Keratinocyte (primary cell): ENCODE measurements around the gene SMYD3. TPM values are rescaled to one million over a fixed set of nuclear protein-coding genes. Genes with fewer than 3 reads are reported as not detected.

Source experiments
- DNase-seq: peaks from one replicate; pipeline ENCODE4 v3.0.0-alpha.2; 2011; ENCODE audit warnings: low read depth, missing footprints, low spot score
- FAIRE-seq: peaks from 2 replicates; lab custom pipeline; 2011; peaks lifted over from hg19 to GRCh38; lab: Jason Lieb, UNC
- H2AFZ ChIP-seq: 2 replicates; pipeline ENCODE4 v1.6.0; 2012; ENCODE audit warnings: low read length, control low read depth, inconsistent platforms; ENCODE audit not compliant: control insufficient read depth
- H3K27ac ChIP-seq: 2 replicates; pipeline ENCODE4 v1.5.1; 2011; ENCODE audit warnings: low read length; ENCODE audit not compliant: control insufficient read depth, insufficient read depth
- H3K27me3 ChIP-seq: 3 replicates; pipeline ENCODE4 v1.6.0; 2011; ENCODE audit warnings: low read length; ENCODE audit not compliant: control insufficient read depth, insufficient read depth; ENCODE audit errors: extremely low read depth
- H3K36me3 ChIP-seq, 2 experiments: 2 replicates in 1 of 2; 3 replicates in 1 of 2; pipeline ENCODE4 v1.5.1; 2011; ENCODE audit warnings: low read length in 2 of 2, mild to moderate bottlenecking in 1 of 2; ENCODE audit not compliant: control insufficient read depth in 2 of 2, insufficient read depth in 2 of 2; ENCODE audit errors: extremely low read depth in 1 of 2
- H3K4me1 ChIP-seq: 3 replicates; pipeline ENCODE4 v1.5.1; 2011; ENCODE audit warnings: low read length; ENCODE audit not compliant: control insufficient read depth, insufficient read depth; ENCODE audit errors: extremely low read depth
- H3K4me2 ChIP-seq: 3 replicates; pipeline ENCODE4 v1.6.0; 2011; ENCODE audit warnings: low read depth, low read length; ENCODE audit not compliant: control insufficient read depth, insufficient read depth; ENCODE audit errors: extremely low read depth
- H3K4me3 ChIP-seq, 3 experiments: fragments of 200-600 bp in 1 of 3; sonication (generic) in 1 of 3; 2 replicates in 2 of 3; 3 replicates in 1 of 3; pipeline ENCODE4 v1.5.1; 2011 to 2016; ENCODE audit warnings: low read length in 3 of 3, mild to moderate bottlenecking in 3 of 3, control low read depth in 2 of 3, inconsistent platforms in 1 of 3, low read depth in 1 of 3, mixed read lengths in 1 of 3, mixed run types in 1 of 3, moderate library complexity in 1 of 3; ENCODE audit not compliant: control insufficient read depth in 2 of 3, insufficient read depth in 2 of 3; ENCODE audit errors: extremely low read depth in 1 of 3
- H3K79me2 ChIP-seq: 2 replicates; pipeline ENCODE4 v1.6.0; 2012; ENCODE audit warnings: low read length; ENCODE audit not compliant: control insufficient read depth, insufficient read depth
- H3K9ac ChIP-seq: 3 replicates; pipeline ENCODE4 v1.6.0; 2011; ENCODE audit warnings: low read length; ENCODE audit not compliant: control insufficient read depth, insufficient read depth; ENCODE audit errors: extremely low read depth
- H3K9me1 ChIP-seq: 3 replicates; pipeline ENCODE4 v1.6.0; 2011; ENCODE audit warnings: low read length; ENCODE audit not compliant: control insufficient read depth, insufficient read depth; ENCODE audit errors: extremely low read depth
- H3K9me3 ChIP-seq: 2 replicates; pipeline ENCODE4 v1.5.1; 2012; ENCODE audit warnings: low read depth, low read length; ENCODE audit not compliant: control insufficient read depth
- H4K20me1 ChIP-seq: 3 replicates; pipeline ENCODE4 v1.6.0; 2011; ENCODE audit warnings: low read length; ENCODE audit not compliant: control insufficient read depth, insufficient read depth; ENCODE audit errors: extremely low read depth
- EZH2 ChIP-seq: IDR thresholded peaks from one replicate; pipeline ENCODE4 v1.6.1; 2012; ENCODE audit warnings: inconsistent platforms, mild to moderate bottlenecking, low read length, moderate library complexity
- dilution Hi-C: fragments of 300-500 bp; cut with MboI; formaldehyde crosslinking; loops from one replicate; pipeline ENCODE4 v1.7.0; 2020; ENCODE audit warnings: low sequenced_read_pairs; ENCODE audit not compliant: extremely low pct_ligation_motif_present
- polyA plus RNA-seq, 5 experiments: library from polyadenylated mRNA; depleted of rRNA in 3 of 5; stranded (reverse) in 3 of 5; stranded (forward) in 1 of 5; unstranded in 1 of 5; fragments of >200 nt; gene quantifications; 1 replicate in 1 of 5; 2 replicates in 3 of 5; 3 replicates in 1 of 5; pipeline versions ENCODE4 v1.2.1 to v1.2.3, GENCODE V29; 2011 to 2012; ENCODE audit warnings: missing spikeins in 2 of 5, low read depth in 1 of 5, low replicate concordance in 1 of 5
- TF ChIP-seq, protein P1 (sequence below), 3 experiments: IDR thresholded peaks in 1 of 3; conservative IDR thresholded peaks in 1 of 3; optimal IDR thresholded peaks in 1 of 3; 2 replicates in 2 of 3; 3 replicates in 1 of 3; pipeline versions ENCODE3 to v1.5.1; 2011; ENCODE audit warnings: low read length in 3 of 3, mild to moderate bottlenecking in 3 of 3, moderate library complexity in 2 of 3, control low read depth in 1 of 3, inconsistent platforms in 1 of 3; ENCODE audit not compliant: insufficient read depth in 2 of 3; ENCODE audit errors: extremely low read depth in 1 of 3

The SMYD3 gene
- polyA plus RNA-seq, 1 donor (not counting 4 experiments of a cell fraction or from before 2014, with no cell fraction given), result 31.0 TPM

DNA sequence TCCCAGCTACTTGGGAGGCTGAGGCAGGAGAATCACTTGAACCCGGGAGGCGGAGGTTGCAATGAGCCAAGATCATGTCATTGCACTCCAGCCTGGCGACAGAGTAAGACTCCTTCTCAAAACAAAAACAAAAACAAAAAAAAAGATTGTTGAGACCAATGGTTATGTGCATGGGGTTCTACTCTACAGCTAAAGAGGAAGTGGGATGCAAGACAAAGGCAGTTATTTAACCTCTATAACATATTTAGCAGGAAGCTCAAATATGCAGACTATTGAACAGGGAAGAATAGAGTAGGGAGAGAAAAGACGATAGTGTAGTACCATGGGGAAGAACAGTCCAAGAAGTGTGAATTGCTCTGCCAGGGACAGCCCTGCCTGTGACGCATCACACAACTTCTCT is 227.7 kb downstream of the SMYD3 start:
- no peaks in the 10 kb centered on the region for H3K9me3 ChIP-seq
- dilution Hi-C loops, result no loop called here
- no peak overlapping the region for H2AFZ ChIP-seq
- TF ChIP-seq, protein P1, sequence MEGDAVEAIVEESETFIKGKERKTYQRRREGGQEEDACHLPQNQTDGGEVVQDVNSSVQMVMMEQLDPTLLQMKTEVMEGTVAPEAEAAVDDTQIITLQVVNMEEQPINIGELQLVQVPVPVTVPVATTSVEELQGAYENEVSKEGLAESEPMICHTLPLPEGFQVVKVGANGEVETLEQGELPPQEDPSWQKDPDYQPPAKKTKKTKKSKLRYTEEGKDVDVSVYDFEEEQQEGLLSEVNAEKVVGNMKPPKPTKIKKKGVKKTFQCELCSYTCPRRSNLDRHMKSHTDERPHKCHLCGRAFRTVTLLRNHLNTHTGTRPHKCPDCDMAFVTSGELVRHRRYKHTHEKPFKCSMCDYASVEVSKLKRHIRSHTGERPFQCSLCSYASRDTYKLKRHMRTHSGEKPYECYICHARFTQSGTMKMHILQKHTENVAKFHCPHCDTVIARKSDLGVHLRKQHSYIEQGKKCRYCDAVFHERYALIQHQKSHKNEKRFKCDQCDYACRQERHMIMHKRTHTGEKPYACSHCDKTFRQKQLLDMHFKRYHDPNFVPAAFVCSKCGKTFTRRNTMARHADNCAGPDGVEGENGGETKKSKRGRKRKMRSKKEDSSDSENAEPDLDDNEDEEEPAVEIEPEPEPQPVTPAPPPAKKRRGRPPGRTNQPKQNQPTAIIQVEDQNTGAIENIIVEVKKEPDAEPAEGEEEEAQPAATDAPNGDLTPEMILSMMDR (optimal IDR thresholded peaks at IDR 0.05 in 1 of 3, IDR thresholded peaks at IDR 0.05 in 1 of 3, conservative IDR thresholded peaks at IDR 0.05 in 1 of 3; ENCODE audit: extremely low read depth in 1 of 3, insufficient read depth in 2 of 3, low read length in 3 of 3), result no peak
- TF ChIP-seq EZH2, result no peak
- no peak overlapping the region for H3K4me3 ChIP-seq
- H3K36me3 ChIP-seq, result no peaks in the 10 kb centered on the region
- no peaks in the 10 kb centered on the region for H3K27me3 ChIP-seq
- no peaks in the 10 kb centered on the region for H3K9me1 ChIP-seq
- no peaks in the 10 kb centered on the region for H3K4me1 ChIP-seq
- no peak overlapping the region for H3K27ac ChIP-seq
- no peak overlapping the region for H3K9ac ChIP-seq
- H3K4me2 ChIP-seq, result no peak overlapping the region
- H3K79me2 ChIP-seq, result no peaks in the 10 kb centered on the region
- FAIRE-seq (no peak), DNase-seq (no peak)
- no peaks in the 10 kb centered on the region for H4K20me1 ChIP-seq

DNA sequence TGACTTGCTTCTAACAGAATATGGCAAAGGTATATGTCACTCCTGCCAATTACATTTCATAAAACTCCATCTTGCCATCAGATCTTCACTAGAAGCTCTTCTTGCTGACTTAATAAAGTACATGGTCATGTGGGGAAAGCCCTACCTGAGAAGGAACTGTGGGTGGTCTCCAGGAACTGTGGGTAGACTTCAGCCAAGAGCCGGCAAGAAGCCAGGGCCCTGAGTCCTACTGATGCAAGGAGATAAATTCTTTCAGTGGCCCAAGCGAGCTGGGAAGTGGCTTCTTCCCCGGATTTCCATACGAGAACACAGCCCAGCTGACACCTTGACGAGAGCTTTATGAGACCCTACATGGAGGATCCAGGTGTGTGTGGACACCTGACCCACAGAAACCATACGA is 228.7 kb downstream of the SMYD3 start:
- FAIRE-seq, result no peak
- H3K27me3 ChIP-seq, result no peaks in the 10 kb centered on the region
- dilution Hi-C loops, result no loop called here
- no peaks in the 10 kb centered on the region for H3K9me1 ChIP-seq
- H3K9ac ChIP-seq, result no peak overlapping the region
- H3K36me3 ChIP-seq, result no peaks in the 10 kb centered on the region
- H3K79me2 ChIP-seq, result no peaks in the 10 kb centered on the region
- H3K27ac ChIP-seq, result no peak overlapping the region
- H3K4me3 ChIP-seq, result no peak overlapping the region
- no peak overlapping the region for H2AFZ ChIP-seq
- H3K4me2 ChIP-seq, result no peak overlapping the region
- no peaks in the 10 kb centered on the region for H3K4me1 ChIP-seq
- no peak for DNase-seq
- H4K20me1 ChIP-seq, result no peaks in the 10 kb centered on the region
- no peak for TF ChIP-seq EZH2
- TF ChIP-seq, protein P1 (optimal IDR thresholded peaks at IDR 0.05 in 1 of 3, IDR thresholded peaks at IDR 0.05 in 1 of 3, conservative IDR thresholded peaks at IDR 0.05 in 1 of 3; ENCODE audit: extremely low read depth in 1 of 3, insufficient read depth in 2 of 3, low read length in 3 of 3), result no peak
- no peaks in the 10 kb centered on the region for H3K9me3 ChIP-seq
